ENCODE results near the gene PPFIBP2. TPM values are rescaled to one million over a fixed set of nuclear protein-coding genes. Genes with fewer than 3 reads are reported as not detected.

PPFIBP2 gene
- total RNA-seq (2014; rRNA removed; shearing (Covaris generic)): 3.9 and 4.5 TPM in 2 replicates

- Histone ChIP-seq H3K9me3 (replicated peaks) (no peaks in the 10 kb centered on the region), H3K4me3 (no peak within 1 kb of the TSS), H3K27me3 (no peaks in the 10 kb centered on the region; the same call in 1 of the 2 replicates), H3K36me3 (no peaks in the 10 kb centered on the region), H3K4me1 (no peaks in the 10 kb centered on the region), H3K27ac (no peak within 1 kb of the TSS)
- DNase-seq: no peak
Measured at GRCh38 chr11:7513234-7514098, at the start of gene PPFIBP2. TSS of gene PPFIBP2 (plus strand) at chr11:7513999. CDS start at chr11:7549476, 35,477 bp downstream.

- Histone ChIP-seq H3K4me3 (no peak overlapping the region), H3K36me3 (no peaks in the 10 kb centered on the region), H3K9me3 (replicated peaks) (no peaks in the 10 kb centered on the region), H3K4me1 (no peaks in the 10 kb centered on the region), H3K27ac (no peak overlapping the region), H3K27me3 (no peaks in the 10 kb centered on the region)
- no peak for DNase-seq
Measured at GRCh38 chr11:7467652-7468051, 46.1 kb upstream of the PPFIBP2 start.

GRCh38 chr11:7469351-7469865 is 44.4 kb upstream of the PPFIBP2 start:
- no peak for DNase-seq
- Histone ChIP-seq H3K27me3 (no peaks in the 10 kb centered on the region), H3K36me3 (no peaks in the 10 kb centered on the region), H3K9me3 (replicated peaks) (no peaks in the 10 kb centered on the region), H3K27ac (no peak overlapping the region), H3K4me3 (no peak overlapping the region), H3K4me1 (no peaks in the 10 kb centered on the region)

- DNase-seq: no peak
- no peak overlapping the region for H3K4me3 ChIP-seq
- no peaks in the 10 kb centered on the region for H3K36me3 ChIP-seq
Measured at GRCh38 chr11:7471071-7471470, 42.7 kb upstream of the PPFIBP2 start.

GRCh38 chr11:7473717-7474116 is 40.1 kb upstream of the PPFIBP2 start:
- Histone ChIP-seq H3K27ac (no peak overlapping the region), H3K36me3 (no peaks in the 10 kb centered on the region), H3K4me3 (no peak overlapping the region), H3K4me1 (no peaks in the 10 kb centered on the region), H3K27me3 (no peaks in the 10 kb centered on the region), H3K9me3 (replicated peaks) (no peaks in the 10 kb centered on the region)
- DNase-seq: no peak

More at GRCh38 chr11:7471071-7471470, 42.7 kb upstream of the PPFIBP2 start:
- H3K4me1 ChIP-seq: no peaks in the 10 kb centered on the region
- no peaks in the 10 kb centered on the region for H3K27me3 ChIP-seq
- H3K27ac ChIP-seq: no peak overlapping the region
- no peaks in the 10 kb centered on the region for H3K9me3 ChIP-seq (replicated peaks)

GRCh38 chr11:7480113-7480512 is 33.7 kb upstream of the PPFIBP2 start:
- no peaks in the 10 kb centered on the region for H3K9me3 ChIP-seq (replicated peaks)
- H3K27me3 ChIP-seq: no peaks in the 10 kb centered on the region
- no peaks in the 10 kb centered on the region for H3K4me1 ChIP-seq
- no peak for DNase-seq
- H3K27ac ChIP-seq: no peak overlapping the region
- H3K36me3 ChIP-seq: no peaks in the 10 kb centered on the region
- H3K4me3 ChIP-seq: no peak overlapping the region

GRCh38 chr11:7484131-7484530 is 29.7 kb upstream of the PPFIBP2 start:
- H3K9me3 ChIP-seq (replicated peaks): no peaks in the 10 kb centered on the region
- DNase-seq: no peak
- H3K27me3 ChIP-seq: 0 out of 2 replicates have a peak, but pooled peaks cover 3% of the 10 kb centered on the region
- no peak overlapping the region for H3K4me3 ChIP-seq
- no peak overlapping the region for H3K27ac ChIP-seq
- no peaks in the 10 kb centered on the region for H3K4me1 ChIP-seq
- H3K36me3 ChIP-seq: no peaks in the 10 kb centered on the region

GRCh38 chr11:7484645-7485044 is 29.2 kb upstream of the PPFIBP2 start:
- H3K9me3 ChIP-seq (replicated peaks): no peaks in the 10 kb centered on the region
- 0 out of 2 replicates have a peak, but pooled peaks cover 3% of the 10 kb centered on the region for H3K27me3 ChIP-seq

GRCh38 chr11:7485186-7486097 is 28.4 kb upstream of the PPFIBP2 start, which contains the start of gene OLFML1:
TSS of gene OLFML1 (plus strand) at chr11:7485506. CDS start at chr11:7485876, 370 bp downstream.
- H3K9me3 ChIP-seq (replicated peaks): no peaks in the 10 kb centered on the region
- H3K4me1 ChIP-seq: no peaks in the 10 kb centered on the region
- no peak within 1 kb of the TSS for H3K4me3 ChIP-seq
- no peak for DNase-seq
- H3K27me3 ChIP-seq: 0 out of 2 replicates have a peak, but pooled peaks cover 3% of the 10 kb centered on the region
- no peak within 1 kb of the TSS for H3K27ac ChIP-seq
- H3K36me3 ChIP-seq: no peaks in the 10 kb centered on the region

More at GRCh38 chr11:7484645-7485044, 29.2 kb upstream of the PPFIBP2 start:
- no peak for DNase-seq
- H3K27ac ChIP-seq: no peak overlapping the region
- H3K36me3 ChIP-seq: no peaks in the 10 kb centered on the region
- H3K4me1 ChIP-seq: no peaks in the 10 kb centered on the region
- no peak overlapping the region for H3K4me3 ChIP-seq

GRCh38 chr11:7486098-7486780 is 27.6 kb upstream of the PPFIBP2 start:
- no peaks in the 10 kb centered on the region for H3K4me1 ChIP-seq
- H3K36me3 ChIP-seq: no peaks in the 10 kb centered on the region
- no peak overlapping the region for H3K27ac ChIP-seq
- no peak overlapping the region for H3K4me3 ChIP-seq
- H3K9me3 ChIP-seq (replicated peaks): no peaks in the 10 kb centered on the region
- 0 out of 2 replicates have a peak, but pooled peaks cover 3% of the 10 kb centered on the region for H3K27me3 ChIP-seq
- no peak for DNase-seq

- no peak overlapping the region for H3K27ac ChIP-seq
- no peaks in the 10 kb centered on the region for H3K36me3 ChIP-seq
- H3K27me3 ChIP-seq: 0 out of 2 replicates have a peak, but pooled peaks cover 3% of the 10 kb centered on the region
- no peak for DNase-seq
- no peak overlapping the region for H3K4me3 ChIP-seq
- H3K4me1 ChIP-seq: no peaks in the 10 kb centered on the region
- H3K9me3 ChIP-seq (replicated peaks): no peaks in the 10 kb centered on the region
Measured at GRCh38 chr11:7486781-7487140, 27.0 kb upstream of the PPFIBP2 start.

GRCh38 chr11:7487360-7487759 is 26.4 kb upstream of the PPFIBP2 start:
- no peak overlapping the region for H3K4me3 ChIP-seq
- no peaks in the 10 kb centered on the region for H3K4me1 ChIP-seq
- 0 out of 2 replicates have a peak, but pooled peaks cover 3% of the 10 kb centered on the region for H3K27me3 ChIP-seq
- no peak for DNase-seq
- H3K9me3 ChIP-seq (replicated peaks): no peaks in the 10 kb centered on the region
- H3K27ac ChIP-seq: no peak overlapping the region
- no peaks in the 10 kb centered on the region for H3K36me3 ChIP-seq

GRCh38 chr11:7488681-7489080 is 25.1 kb upstream of the PPFIBP2 start:
- no peak overlapping the region for H3K4me3 ChIP-seq
- no peak overlapping the region for H3K27ac ChIP-seq
- H3K27me3 ChIP-seq: 0 out of 2 replicates have a peak, but pooled peaks cover 3% of the 10 kb centered on the region
- no peak for DNase-seq
- no peaks in the 10 kb centered on the region for H3K4me1 ChIP-seq
- H3K9me3 ChIP-seq (replicated peaks): no peaks in the 10 kb centered on the region
- H3K36me3 ChIP-seq: no peaks in the 10 kb centered on the region

GRCh38 chr11:7489376-7489775 is 24.4 kb upstream of the PPFIBP2 start:
- H3K9me3 ChIP-seq (replicated peaks): no peaks in the 10 kb centered on the region
- no peak for DNase-seq
- no peaks in the 10 kb centered on the region for H3K4me1 ChIP-seq
- H3K27me3 ChIP-seq: 0 out of 2 replicates have a peak, but pooled peaks cover 3% of the 10 kb centered on the region
- H3K36me3 ChIP-seq: no peaks in the 10 kb centered on the region
- H3K27ac ChIP-seq: no peak overlapping the region
- H3K4me3 ChIP-seq: no peak overlapping the region

Data from SJCRH30 (cell line).